Liver (tissue), 9 donors: ENCODE data around the gene L1TD1. TPM values are rescaled to one million over a fixed set of nuclear protein-coding genes. Genes with fewer than 3 reads are reported as not detected.

ENCODE experiments used
- DNase-seq: peaks from one replicate; pipeline ENCODE4 v3.0.0-alpha.2; 2017; ENCODE audit warnings: low spot score
- H3K27ac ChIP-seq, 2 donors: one replicate each; pipeline ENCODE4 v1.7.0; 2013; ENCODE audit warnings: inconsistent platforms in 2 of 2, low read length in 2 of 2, control low read depth in 1 of 2, low read depth in 1 of 2, mild to moderate bottlenecking in 1 of 2
- H3K27me3 ChIP-seq, 4 donors: one replicate each; pipeline versions ENCODE4 v1.6.1 to v1.7.0; 2013; ENCODE audit warnings: low read length in 3 of 4, inconsistent platforms in 1 of 4, mild to moderate bottlenecking in 1 of 4, moderate library complexity in 1 of 4; ENCODE audit not compliant: control insufficient read depth in 4 of 4, insufficient read depth in 4 of 4
- H3K36me3 ChIP-seq, 4 donors: one replicate each; pipeline versions ENCODE4 v1.6.1 to v1.7.0; 2013; ENCODE audit warnings: low read length in 3 of 4, mild to moderate bottlenecking in 3 of 4, low read depth in 1 of 4, moderate library complexity in 1 of 4; ENCODE audit not compliant: control insufficient read depth in 4 of 4, insufficient read depth in 3 of 4
- H3K4me1 ChIP-seq, 4 donors: one replicate each; pipeline versions ENCODE4 v1.6.1 to v1.7.0; 2013; ENCODE audit warnings: low read length in 3 of 4, mild to moderate bottlenecking in 3 of 4, moderate library complexity in 1 of 4; ENCODE audit not compliant: control insufficient read depth in 4 of 4, insufficient read depth in 4 of 4
- H3K4me3 ChIP-seq, 3 donors: one replicate each; pipeline versions ENCODE4 v1.6.1 to v1.7.0; 2013; ENCODE audit warnings: low read length in 3 of 3, control low read depth in 1 of 3, low read depth in 1 of 3, mild to moderate bottlenecking in 1 of 3
- H3K9ac ChIP-seq, 2 donors: one replicate each; pipeline ENCODE4 v1.7.0; 2013; ENCODE audit warnings: low read length in 2 of 2, mild to moderate bottlenecking in 2 of 2, moderate library complexity in 2 of 2, control low read depth in 1 of 2, low read depth in 1 of 2
- H3K9me3 ChIP-seq, 4 donors: one replicate each; pipeline versions ENCODE4 v1.6.1 to v1.7.0; 2013; ENCODE audit warnings: low read length in 3 of 4; ENCODE audit not compliant: control insufficient read depth in 4 of 4
- ATF3 ChIP-seq: IDR thresholded peaks from 2 replicates; pipeline ENCODE4 v1.6.1; 2016; ENCODE audit warnings: antibody characterized with exemption
- EGR1 ChIP-seq, 2 donors: IDR thresholded peaks; 2 replicates each; pipeline ENCODE4 v1.6.1; 2016 to 2018; ENCODE audit warnings: antibody characterized with exemption in 2 of 2, low read depth in 2 of 2
- GABPA ChIP-seq, 2 donors: IDR thresholded peaks in 1 of 2; conservative IDR thresholded peaks in 1 of 2; 2 replicates each; pipeline ENCODE4 v1.6.1; 2016; ENCODE audit warnings: antibody characterized with exemption in 2 of 2, mild to moderate bottlenecking in 1 of 2, moderate library complexity in 1 of 2
- HNF4A ChIP-seq, 2 donors: conservative IDR thresholded peaks; 2 replicates each; pipeline ENCODE4 v1.6.1; 2016; ENCODE audit warnings: antibody characterized with exemption in 2 of 2, mild to moderate bottlenecking in 2 of 2
- HNF4G ChIP-seq: IDR thresholded peaks from 2 replicates; pipeline ENCODE4 v1.6.1; 2016; ENCODE audit warnings: antibody characterized with exemption
- JUND ChIP-seq, 2 donors: IDR thresholded peaks; 2 replicates each; pipeline ENCODE4 v1.6.1; 2016; ENCODE audit warnings: antibody characterized with exemption in 2 of 2
- NR2F2 ChIP-seq: IDR thresholded peaks from 2 replicates; pipeline ENCODE4 v1.6.1; 2016; ENCODE audit warnings: antibody characterized with exemption
- RAD21 ChIP-seq, 2 donors: IDR thresholded peaks; 2 replicates each; pipeline ENCODE4 v1.6.1; 2016; ENCODE audit warnings: antibody characterized with exemption in 2 of 2, mild to moderate bottlenecking in 2 of 2
- REST ChIP-seq: IDR thresholded peaks from 2 replicates; pipeline ENCODE4 v1.6.1; 2016; ENCODE audit warnings: antibody characterized with exemption, mild to moderate bottlenecking
- RXRA ChIP-seq, 2 donors: IDR thresholded peaks; 2 replicates each; pipeline ENCODE4 v1.6.1; 2017 to 2018; ENCODE audit warnings: antibody characterized with exemption in 2 of 2, mild to moderate bottlenecking in 1 of 2
- SP1 ChIP-seq: IDR thresholded peaks from 2 replicates; pipeline ENCODE4 v1.6.1; 2018; ENCODE audit warnings: antibody characterized with exemption, mild to moderate bottlenecking
- YY1 ChIP-seq: IDR thresholded peaks from 2 replicates; pipeline ENCODE4 v1.6.1; 2016; ENCODE audit warnings: antibody characterized with exemption, mild to moderate bottlenecking
- ZBTB33 ChIP-seq: IDR thresholded peaks from 2 replicates; pipeline ENCODE4 v1.6.1; 2016; ENCODE audit warnings: antibody characterized with exemption
- WGBS: extraction: QIAGEN DNeasy Blood & Tissue Kit; methylation state at CpG from one replicate; pipeline ENCODE4 v1.1.7; 2013; 5-methylcytosine and 5-hydroxymethylcytosine counted together
- polyA plus RNA-seq, 2 donors: library from polyadenylated mRNA; stranded (reverse) in 1 of 2; unstranded in 1 of 2; fragments of 200-250 nt in 1 of 2; fragments of >200 nt in 1 of 2; fragmentation: Nextera tagmentation in 1 of 2; extraction: Ambion mirVana in 1 of 2; gene quantifications; one replicate each; pipeline versions ENCODE4 v1.2.1 to v1.2.3, GENCODE V29; 2013 to 2015
- total RNA-seq, 2 donors: library from RNA; depleted of rRNA; stranded (reverse); fragments of >200 nt; gene quantifications; one replicate each; pipeline ENCODE4 v1.2.3, GENCODE V29; 2014
- TF ChIP-seq, protein P1 (sequence below): IDR thresholded peaks from 2 replicates; pipeline ENCODE4 v1.6.1; 2016; ENCODE audit warnings: antibody characterized with exemption
- donor health status: healthy.
- donor health status: healthy.
- donor health status: healthy.
- donor health status: healthy.
- donor health status: healthy.

The L1TD1 gene
- total and polyA plus RNA-seq, 4 donors = under 0.01 to 0.14 (median 0.01) TPM; not detected in 1

DNA sequence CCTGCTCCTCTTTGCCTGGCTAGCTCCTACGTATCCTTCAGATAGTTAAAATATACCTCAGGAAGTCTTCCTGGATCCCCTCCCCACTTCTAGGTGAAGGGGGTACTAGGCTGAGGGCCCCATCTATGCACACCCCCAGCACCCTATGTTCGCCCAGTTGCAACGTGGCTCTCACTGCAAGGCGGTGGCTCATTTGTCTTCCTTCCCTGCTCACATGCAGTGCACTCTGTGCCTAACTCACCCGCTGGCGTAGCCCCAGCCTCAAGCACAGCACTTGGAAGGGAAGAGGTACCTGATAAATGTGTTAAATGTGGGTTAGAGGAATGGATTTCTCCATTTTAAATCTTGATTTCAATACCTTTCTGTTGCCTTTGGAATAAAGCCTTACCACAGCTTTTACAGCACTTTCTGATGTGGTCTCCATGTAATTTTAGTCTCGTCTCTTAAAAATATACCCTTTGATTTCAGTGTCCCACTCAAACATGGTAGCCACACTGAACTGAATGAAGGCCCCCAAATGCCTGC lies 39.3 kb downstream of the L1TD1 start:
- Histone ChIP-seq H3K36me3 (no peaks in the 10 kb centered on the region), H3K9ac (no peak overlapping the region), H3K9me3 (no peaks in the 10 kb centered on the region), H3K27ac (no peak overlapping the region), H3K4me3 (no peak overlapping the region), H3K27me3 (no peaks in the 10 kb centered on the region), H3K4me1 (peaks cover 0 to 3% (median 0%) of the 10 kb centered on the region in 4 donors)
- no peak for DNase-seq
- WGBS = 89% methylated on average over 7 of the region's 7 CpGs
- TF ChIP-seq RAD21 (IDR thresholded peaks at IDR 0.05) = no peak

GRCh38 chr1:62234688-62235087 lies 40.0 kb downstream of the L1TD1 start:
- Histone ChIP-seq H3K36me3 (no peaks in the 10 kb centered on the region), H3K9me3 (no peaks in the 10 kb centered on the region), H3K9ac (no peak overlapping the region), H3K4me1 (peaks cover 0 to 3% (median 0%) of the 10 kb centered on the region in 4 donors), H3K4me3 (no peak overlapping the region), H3K27me3 (no peaks in the 10 kb centered on the region), H3K27ac (no peak overlapping the region)
- no peak for TF ChIP-seq RAD21 (IDR thresholded peaks at IDR 0.05)
- TF ChIP-seq ATF3 = no peak
- no peak for TF ChIP-seq HNF4G
- WGBS = 72% methylated on average over 6 of the region's 6 CpGs
- DNase-seq = no peak

DNA sequence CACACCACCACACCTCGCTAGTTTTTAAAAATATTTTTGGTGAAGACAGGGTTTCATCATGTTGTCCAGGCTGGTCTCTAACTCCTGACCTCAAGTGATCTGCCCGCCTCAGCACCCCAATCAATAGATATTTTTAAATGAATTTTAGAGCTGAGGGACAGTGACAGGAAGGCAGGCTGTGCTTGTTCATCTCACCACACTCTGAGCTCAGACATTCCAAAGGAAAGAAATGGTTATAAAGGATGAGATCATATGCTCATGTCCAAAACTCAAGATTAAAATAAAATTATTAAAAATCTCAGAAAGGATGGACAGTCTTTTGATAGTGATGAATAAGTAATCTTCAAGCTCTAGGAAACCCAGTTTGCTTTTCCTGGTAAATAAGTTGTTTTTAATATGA lies 40.9 kb downstream of the L1TD1 start:
- H3K4me3 ChIP-seq = no peak overlapping the region

DNA sequence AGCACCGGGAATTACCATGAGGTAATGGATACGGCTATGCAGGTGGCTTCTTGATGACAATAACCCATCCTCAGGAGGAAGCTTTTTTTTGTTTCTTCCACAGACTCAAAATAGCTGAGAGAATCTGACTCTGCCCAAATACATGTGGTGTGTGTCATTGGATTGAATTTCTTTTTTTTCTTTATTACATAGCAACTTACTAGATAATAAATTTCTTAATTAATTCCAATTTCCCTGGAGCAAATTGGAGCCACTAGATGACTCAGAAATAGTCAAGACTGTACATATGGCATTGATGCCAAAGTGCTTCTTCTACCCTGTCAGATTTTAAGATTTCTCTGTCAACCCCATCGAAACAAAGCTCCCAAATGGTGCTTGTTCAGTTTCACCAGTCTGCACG lies 42.7 kb downstream of the L1TD1 start:
- no peaks in the 10 kb centered on the region for H3K36me3 ChIP-seq
- no peak overlapping the region for H3K27ac ChIP-seq
- H3K27me3 ChIP-seq = no peaks in the 10 kb centered on the region
- peaks cover 5 to 11% (median 9%) of the 10 kb centered on the region in 4 donors for H3K4me1 ChIP-seq
- 94% methylated on average over 4 of the region's 4 CpGs for WGBS
- no peaks in the 10 kb centered on the region for H3K9me3 ChIP-seq
- H3K9ac ChIP-seq = no peak overlapping the region
- DNase-seq = no peak
- H3K4me3 ChIP-seq = no peak overlapping the region
- no peak for TF ChIP-seq HNF4A (conservative IDR thresholded peaks at IDR 0.05)
- no peak for TF ChIP-seq ATF3
- no peak for TF ChIP-seq EGR1 (IDR thresholded peaks at IDR 0.05; ENCODE audit: low read depth in 2 of 2)
- no peak for TF ChIP-seq REST
- no peak for TF ChIP-seq SP1
- no peak for TF ChIP-seq GABPA (IDR thresholded peaks at IDR 0.05 in 1 of 2, conservative IDR thresholded peaks at IDR 0.05 in 1 of 2)
- no peak for TF ChIP-seq RAD21 (IDR thresholded peaks at IDR 0.05)
- TF ChIP-seq RXRA (IDR thresholded peaks at IDR 0.05) = no peak

More for the DNA sequence above, 40.9 kb downstream of the L1TD1 start:
- Histone ChIP-seq H3K27me3 (no peaks in the 10 kb centered on the region), H3K9ac (no peak overlapping the region), H3K4me1 (peaks cover 0 to 3% (median 0%) of the 10 kb centered on the region in 4 donors), H3K27ac (no peak overlapping the region), H3K36me3 (no peaks in the 10 kb centered on the region), H3K9me3 (no peaks in the 10 kb centered on the region)
- TF ChIP-seq ZBTB33 (no peak), NR2F2 (no peak), HNF4G (no peak), YY1 (no peak), RXRA (IDR thresholded peaks at IDR 0.05) (no peak), GABPA (IDR thresholded peaks at IDR 0.05 in 1 of 2, conservative IDR thresholded peaks at IDR 0.05 in 1 of 2) (no peak), RAD21 (IDR thresholded peaks at IDR 0.05) (no peak), JUND (IDR thresholded peaks at IDR 0.05) (no peak), EGR1 (IDR thresholded peaks at IDR 0.05; ENCODE audit: low read depth in 2 of 2) (no peak)
- TF ChIP-seq, protein P1, sequence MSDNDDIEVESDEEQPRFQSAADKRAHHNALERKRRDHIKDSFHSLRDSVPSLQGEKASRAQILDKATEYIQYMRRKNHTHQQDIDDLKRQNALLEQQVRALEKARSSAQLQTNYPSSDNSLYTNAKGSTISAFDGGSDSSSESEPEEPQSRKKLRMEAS = no peak
- no peak for DNase-seq
- WGBS = 89% methylated on average over 2 of the region's 2 CpGs
